ENCODE results near the gene TPRG1L. TPM values are rescaled to one million over a fixed set of nuclear protein-coding genes. Genes with fewer than 3 reads are reported as not detected.

TPRG1L gene
- total RNA-seq, 1 donor from 2014 or later, result 37.5 TPM

Other genes starting within 250 kb of the TPRG1L start
- gene ARHGEF16, start 170.3 kb upstream of the TPRG1L start, total RNA-seq, result 6.4 and 15.5 TPM in 2 replicates
- gene MEGF6, start 13.5 kb upstream of the TPRG1L start, total RNA-seq, result 5.7 and 12.0 TPM in 2 replicates
- gene WRAP73, start 25.1 kb downstream of the TPRG1L start, total RNA-seq, result 19.4 and 21.8 TPM in 2 replicates
- gene TP73, start 27.5 kb downstream of the TPRG1L start, total RNA-seq, result under 0.01 TPM in 2 replicates
- not detected in 2 replicates for gene CCDC27, start 127.4 kb downstream of the TPRG1L start, total RNA-seq
- gene SMIM1, start 147.7 kb downstream of the TPRG1L start, total RNA-seq, result 4.8 TPM in 1 of 2 replicates, not detected in the other
- 37.9 and 39.6 TPM in 2 replicates for gene LRRC47, start 171.5 kb downstream of the TPRG1L start, total RNA-seq
- gene CEP104, start 232.2 kb downstream of the TPRG1L start, total RNA-seq, result 20.7 and 44.8 TPM in 2 replicates
- gene DFFB, start 232.5 kb downstream of the TPRG1L start, total RNA-seq, result 5.1 and 5.4 TPM in 2 replicates